Type B pancreatic cell (in vitro differentiated cells): ENCODE results near the gene DGKI. TPM values are rescaled to one million over a fixed set of nuclear protein-coding genes. Genes with fewer than 3 reads are reported as not detected.

Experiments used
- DNase-seq: peaks from one replicate; pipeline ENCODE4 v3.0.0; 2021; ENCODE audit warnings: mixed read lengths; ENCODE audit not compliant: unreplicated experiment; ENCODE audit errors: extremely low spot score
- H3K27ac Mint-ChIP-seq: 2 replicates; pipeline ENCODE4 v1.8.0; 2021; ENCODE audit warnings: mild to moderate bottlenecking, mixed read lengths
- H3K27me3 Mint-ChIP-seq: 2 replicates; pipeline ENCODE4 v1.8.0; 2021; ENCODE audit warnings: mixed read lengths
- H3K36me3 Mint-ChIP-seq: 2 replicates; pipeline ENCODE4 v1.8.0; 2021; ENCODE audit warnings: mixed read lengths
- H3K4me1 Mint-ChIP-seq: one replicate; pipeline ENCODE4 v1.8.0; 2021; ENCODE audit warnings: mixed read lengths; ENCODE audit not compliant: unreplicated experiment
- H3K4me3 Mint-ChIP-seq: 2 replicates; pipeline ENCODE4 v1.8.0; 2021; ENCODE audit warnings: mild to moderate bottlenecking, mixed read lengths
- H3K9me3 Mint-ChIP-seq: 2 replicates; pipeline ENCODE4 v1.8.0; 2021; ENCODE audit warnings: mixed read lengths
- CTCF ChIP-seq: fragments of 200-600 bp; sonication (generic); conservative IDR thresholded peaks from 2 replicates; pipeline ENCODE4 v1.5.0; 2021; ENCODE audit warnings: antibody characterized with exemption, mild to moderate bottlenecking
- total RNA-seq: library from RNA; stranded (reverse); gene quantifications from 2 replicates; pipeline ENCODE4 v1.2.1, GENCODE V29; 2021; ENCODE audit warnings: low replicate concordance

DGKI gene
- total RNA-seq, 1 donor from 2014 or later: 2.8 TPM

- no peak for DNase-seq
- TF ChIP-seq CTCF: no peak
- Mint-ChIP-seq H3K9me3 (no peaks in the 10 kb centered on the region), H3K27ac (no peak overlapping the region), H3K4me1 (peaks cover 23% of the 10 kb centered on the region), H3K4me3 (no peak overlapping the region), H3K27me3 (no peaks in the 10 kb centered on the region), H3K36me3 (peaks cover 65% of the 10 kb centered on the region)
Measured at GRCh38 chr7:137877027-137877675, 30.4 kb upstream of the DGKI start.

GRCh38 chr7:137875746-137876145, 29.0 kb upstream of the DGKI start:
- Mint-ChIP-seq H3K9me3 (no peaks in the 10 kb centered on the region), H3K36me3 (peaks cover 62% of the 10 kb centered on the region)
- TF ChIP-seq CTCF: no peak

GRCh38 chr7:137873979-137874777, 27.4 kb upstream of the DGKI start:
- no peak for DNase-seq
- TF ChIP-seq CTCF: no peak
- H3K4me3 Mint-ChIP-seq: no peak overlapping the region
- peaks cover 15% of the 10 kb centered on the region for H3K4me1 Mint-ChIP-seq
- H3K27me3 Mint-ChIP-seq: no peaks in the 10 kb centered on the region
- H3K27ac Mint-ChIP-seq: no peak overlapping the region
- peaks cover 53% of the 10 kb centered on the region for H3K36me3 Mint-ChIP-seq
- peaks cover 4% of the 10 kb centered on the region for H3K9me3 Mint-ChIP-seq

More at GRCh38 chr7:137875746-137876145, 29.0 kb upstream of the DGKI start:
- no peak for DNase-seq
- Mint-ChIP-seq H3K4me3 (no peak overlapping the region), H3K27me3 (no peaks in the 10 kb centered on the region), H3K27ac (no peak overlapping the region), H3K4me1 (peaks cover 23% of the 10 kb centered on the region)

- H3K4me3 Mint-ChIP-seq: no peak overlapping the region
- H3K4me1 Mint-ChIP-seq: peaks cover 13% of the 10 kb centered on the region
- no peak for TF ChIP-seq CTCF
- H3K36me3 Mint-ChIP-seq: peaks cover 52% of the 10 kb centered on the region
- no peak for DNase-seq
- no peaks in the 10 kb centered on the region for H3K27me3 Mint-ChIP-seq
- H3K27ac Mint-ChIP-seq: no peak overlapping the region
- peaks cover 4% of the 10 kb centered on the region for H3K9me3 Mint-ChIP-seq
Measured at GRCh38 chr7:137873524-137873923, 26.8 kb upstream of the DGKI start.

GRCh38 chr7:137871170-137871915, 24.6 kb upstream of the DGKI start:
- TF ChIP-seq CTCF: no peak
- Mint-ChIP-seq H3K27me3 (no peaks in the 10 kb centered on the region), H3K36me3 (peaks cover 54% of the 10 kb centered on the region), H3K4me3 (no peak overlapping the region), H3K4me1 (peaks cover 5% of the 10 kb centered on the region), H3K9me3 (peaks cover 6% of the 10 kb centered on the region), H3K27ac (peak overlapping the region; percentile 63)
- no peak for DNase-seq
